ENCODE results near the gene SCG3.

SCG3 gene

DNA sequence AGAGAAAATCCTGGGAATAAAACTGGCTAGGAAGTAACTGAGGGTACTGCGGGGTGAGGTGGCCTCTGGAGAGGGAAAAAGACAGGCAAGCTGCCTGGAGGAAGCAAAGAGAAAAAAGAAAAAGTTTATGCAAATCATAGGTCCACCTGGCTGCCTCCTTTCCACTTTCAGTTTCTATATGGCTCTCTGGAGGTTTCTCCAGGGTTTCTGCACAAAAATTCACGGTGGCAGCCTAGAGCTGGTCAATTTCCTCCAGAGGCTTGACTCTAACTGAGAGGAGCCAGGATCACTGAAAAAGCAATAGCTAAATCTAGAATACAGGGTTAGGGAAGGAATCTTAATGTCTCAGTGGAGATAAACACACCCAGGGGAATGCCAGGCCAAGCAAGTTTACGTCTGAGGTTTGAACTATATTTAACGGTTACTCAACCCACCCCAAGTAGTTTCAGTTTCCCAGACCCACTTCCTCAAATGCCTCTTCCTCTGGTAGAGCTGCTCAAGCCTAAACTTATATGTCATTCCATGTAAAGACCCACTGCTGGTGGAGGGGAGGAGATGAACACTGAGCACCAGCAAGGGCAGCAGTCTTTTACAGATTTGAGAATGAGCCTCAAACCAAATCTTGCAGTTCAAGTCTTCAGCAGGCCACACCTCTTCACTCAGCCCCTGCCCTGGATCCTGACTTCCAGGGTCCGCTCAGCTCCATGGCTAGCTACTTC, 50.4 kb downstream of the SCG3 start:
- peak; percentile 64 for DNase-seq

DNA sequence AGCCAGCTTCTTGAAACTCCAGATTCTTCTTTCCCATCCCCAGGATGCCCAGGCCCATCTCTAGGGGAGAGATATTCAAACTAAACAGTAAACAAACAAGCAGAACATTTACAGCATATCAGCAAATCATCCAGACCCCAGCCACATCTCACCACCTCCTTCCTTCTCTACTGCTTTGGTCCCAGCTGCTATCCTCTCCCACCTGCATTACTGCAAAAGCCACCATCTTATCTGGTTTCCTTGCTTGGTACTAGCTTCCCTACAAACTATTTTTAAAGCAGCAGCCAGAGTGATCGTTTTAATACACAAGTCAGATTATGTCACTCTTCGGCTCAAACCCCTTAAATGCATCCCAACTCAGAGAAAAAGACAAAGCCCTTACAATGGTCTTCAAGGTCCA, 51.3 kb downstream of the SCG3 start:
- DNase-seq, result no peak

DNA sequence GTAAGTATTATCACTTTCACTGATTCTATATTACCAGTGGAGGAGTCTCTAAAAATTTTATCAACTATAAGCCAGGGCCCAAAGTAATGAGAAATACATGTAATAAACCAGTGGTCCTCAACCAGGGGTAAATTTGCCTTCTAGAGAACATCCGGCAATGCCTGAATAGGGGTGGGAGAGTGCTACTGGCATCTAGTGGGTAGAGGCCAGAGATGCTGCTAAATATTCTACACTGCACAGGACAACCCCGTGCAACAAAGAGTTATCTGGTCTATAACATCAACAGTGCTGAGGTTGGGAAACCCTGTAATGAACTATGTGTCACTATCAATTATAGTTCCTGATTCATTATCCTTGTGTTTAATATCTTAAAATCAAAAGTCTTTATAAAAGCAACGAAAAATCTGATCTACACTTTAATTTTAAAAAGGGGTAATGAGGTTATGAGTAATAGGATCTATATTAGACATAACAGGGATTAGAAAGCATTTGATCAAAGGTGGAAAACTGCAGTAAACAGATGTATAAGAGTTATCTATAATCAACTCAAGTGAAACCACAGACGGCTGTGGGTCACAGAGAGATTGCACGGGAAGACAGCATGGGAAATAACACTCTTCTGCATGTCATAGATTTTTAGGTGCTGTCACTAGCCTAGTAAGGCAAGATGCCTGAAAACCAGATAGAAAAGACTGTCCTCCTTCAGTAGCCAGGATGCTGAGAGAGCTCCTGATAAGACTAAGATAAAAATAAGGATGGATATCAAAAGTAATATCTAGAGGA, 54.1 kb downstream of the SCG3 start:
- peak; percentile 59 for DNase-seq

GRCh38 chr15:51736069-51736468, 54.8 kb downstream of the SCG3 start:
- peak; percentile 69 for DNase-seq

- DNase-seq, result peak; percentile 59
These were observed 55.6 kb downstream of the SCG3 start for GRCh38 chr15:51736751-51737521.

DNA sequence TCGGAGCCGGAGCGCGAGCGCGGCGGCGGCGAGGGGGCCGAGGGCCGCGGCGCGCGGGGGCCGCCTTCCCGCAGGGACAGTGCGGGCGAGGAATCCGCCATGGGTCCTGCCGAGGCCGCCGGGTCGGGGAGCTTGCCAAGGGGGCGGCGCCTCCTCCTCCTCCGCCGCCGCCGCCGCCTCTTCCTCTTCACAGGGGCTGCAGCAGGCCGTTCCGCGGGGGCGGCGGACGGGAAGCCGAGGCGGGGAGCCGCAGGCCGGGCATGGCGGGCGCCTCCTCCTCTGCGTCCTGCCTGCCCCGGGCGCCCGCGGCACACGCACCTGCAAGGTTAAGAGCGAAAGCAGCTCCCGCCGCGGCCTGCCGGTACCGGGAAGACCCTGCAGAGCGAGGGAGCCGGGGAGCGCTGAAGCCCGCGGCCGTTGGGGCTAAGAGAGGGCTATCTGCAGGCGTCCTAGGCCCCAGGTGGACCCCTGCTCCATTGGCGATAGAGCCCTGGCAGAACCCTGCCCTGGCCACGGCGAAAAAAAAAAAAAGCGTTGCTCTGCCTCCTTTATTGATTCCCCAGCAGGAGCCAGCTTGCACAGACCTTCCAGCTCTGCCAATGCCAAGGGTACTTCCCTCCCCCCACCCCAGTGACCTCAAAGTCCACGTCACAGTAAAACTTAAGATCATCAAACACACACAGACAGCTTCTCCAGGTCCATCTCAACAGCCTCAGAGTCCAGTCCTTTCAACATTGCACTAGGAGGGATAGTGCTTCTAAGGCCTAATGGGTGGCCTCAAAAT, 56.4 kb downstream of the SCG3 start, which contains the start of gene LYSMD2:
Gene LYSMD2, minus strand, starts transcription at position 134 of the 784 bp plus-strand sequence. Its CDS starts 33 bp downstream, at position 101.
- DNase-seq, result peak; percentile 56

DNA sequence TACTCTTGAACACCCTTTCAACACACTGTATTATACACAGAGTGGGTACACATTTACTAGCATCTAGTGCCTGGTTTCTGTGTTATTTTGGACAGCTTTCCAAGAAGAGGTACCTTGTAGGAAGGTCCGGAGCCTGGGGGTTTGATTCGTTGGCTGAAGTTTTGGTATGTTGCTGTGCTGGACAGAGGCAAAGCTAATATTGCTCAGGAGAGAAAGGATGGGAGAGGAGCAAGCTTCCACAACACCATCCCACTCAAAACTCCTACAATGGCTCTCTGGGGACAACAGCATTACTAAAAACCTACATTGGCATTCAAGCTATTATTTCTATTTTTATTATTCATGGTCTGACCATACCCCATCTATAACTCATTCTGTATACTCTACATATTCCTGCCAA, 57.2 kb downstream of the SCG3 start:
- no peak for DNase-seq

- no peak for DNase-seq
These were observed 57.9 kb downstream of the SCG3 start for GRCh38 chr15:51739061-51739712.

DNA sequence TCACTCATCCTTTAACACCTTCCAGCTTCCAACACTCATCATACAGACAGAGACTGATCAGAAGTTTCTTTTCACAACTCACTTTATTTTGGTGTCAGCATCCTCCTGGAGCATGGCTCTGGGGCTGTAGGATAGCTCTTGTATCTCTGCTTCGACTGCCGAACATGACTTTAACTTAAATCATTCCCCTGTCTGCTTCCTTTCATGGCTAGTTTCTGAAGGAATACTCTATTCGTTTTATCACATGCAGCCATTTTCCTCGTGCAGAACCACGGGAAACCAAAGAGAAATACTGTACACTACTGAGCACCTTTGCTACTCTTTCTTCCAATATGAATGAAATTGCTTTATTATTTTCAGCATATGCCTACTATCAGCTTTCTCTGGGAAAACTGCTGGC, 68.0 kb downstream of the SCG3 start:
- DNase-seq, result no peak

- no peak for DNase-seq
These were observed 68.9 kb downstream of the SCG3 start for GRCh38 chr15:51750186-51750585.

DNA sequence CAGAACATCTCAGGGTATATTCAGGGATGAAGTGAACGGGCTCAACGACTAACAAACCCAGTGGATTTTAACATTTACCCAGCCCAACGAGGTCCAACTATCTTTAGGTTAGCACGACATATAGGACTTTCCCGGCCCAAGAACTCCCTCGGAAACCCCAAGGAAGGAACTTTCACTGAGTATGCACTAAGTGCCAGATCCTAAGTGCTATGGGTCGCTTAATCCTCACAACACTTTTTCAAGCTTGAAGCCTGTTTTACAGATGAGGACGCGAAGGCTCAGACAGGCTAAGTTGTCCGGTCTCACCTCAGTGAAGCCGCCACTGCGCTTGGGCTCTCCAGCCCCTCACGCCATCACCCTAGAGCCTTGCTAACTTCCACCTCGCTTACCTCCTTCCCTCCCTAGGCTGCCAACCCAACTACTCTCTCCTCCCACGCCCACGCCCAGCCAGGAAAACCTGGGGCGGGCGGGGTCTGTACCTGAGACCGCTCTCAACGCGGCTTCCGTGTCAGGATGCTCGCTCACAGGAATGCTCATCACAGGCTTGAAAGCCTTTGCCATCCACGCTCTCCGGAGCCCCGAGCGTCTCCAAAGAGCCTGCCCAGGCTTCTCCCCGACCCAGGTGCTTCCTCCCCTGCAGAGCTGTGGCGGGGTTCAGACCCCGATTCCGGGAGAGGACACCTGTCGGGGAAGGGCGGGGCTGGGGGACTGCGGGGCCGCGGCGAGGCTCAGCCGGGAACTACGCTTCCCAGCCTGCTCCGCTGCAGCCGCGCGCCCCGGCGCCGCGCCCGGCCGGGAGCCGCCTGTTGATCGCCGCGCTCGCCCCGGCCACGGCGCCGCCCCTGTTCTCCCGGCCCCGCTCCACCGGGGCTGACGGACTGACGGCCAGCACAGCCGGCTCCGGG, 69.7 kb downstream of the SCG3 start, which contains the start of gene TMOD2:
Gene TMOD2, plus strand, starts transcription at position 806 of the 905 bp plus-strand sequence. CDS start 14,845 bp downstream, outside the sequence.
- peak; percentile 39 for DNase-seq

GRCh38 chr15:51751697-51752683, 70.7 kb downstream of the SCG3 start:
- DNase-seq, result no peak

DNA sequence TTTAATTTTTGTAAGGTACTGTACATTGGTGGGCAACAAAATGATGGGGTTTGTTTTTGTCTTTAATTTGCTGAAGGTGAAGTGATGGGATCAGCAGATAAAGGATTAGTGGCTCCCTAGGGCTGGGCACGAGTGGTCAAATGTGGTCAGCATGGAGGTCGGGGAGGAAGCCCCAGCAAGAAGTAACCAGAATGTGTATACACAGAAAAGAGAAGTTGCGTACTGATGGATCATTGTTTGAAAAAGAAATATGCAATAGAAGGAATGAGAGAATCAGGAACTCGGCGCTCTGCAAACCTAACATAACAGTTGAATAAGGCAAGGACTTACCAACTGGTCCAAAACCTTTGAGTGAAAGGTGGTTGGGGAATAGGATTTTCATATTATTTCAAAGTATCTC, 71.6 kb downstream of the SCG3 start:
- DNase-seq, result no peak

GRCh38 chr15:51754267-51754666, 73.0 kb downstream of the SCG3 start:
- no peak for DNase-seq

GRCh38 chr15:51755790-51756189, 74.5 kb downstream of the SCG3 start:
- DNase-seq, result no peak

- DNase-seq, result no peak
These were observed 75.2 kb downstream of the SCG3 start for GRCh38 chr15:51756482-51756881.

DNA sequence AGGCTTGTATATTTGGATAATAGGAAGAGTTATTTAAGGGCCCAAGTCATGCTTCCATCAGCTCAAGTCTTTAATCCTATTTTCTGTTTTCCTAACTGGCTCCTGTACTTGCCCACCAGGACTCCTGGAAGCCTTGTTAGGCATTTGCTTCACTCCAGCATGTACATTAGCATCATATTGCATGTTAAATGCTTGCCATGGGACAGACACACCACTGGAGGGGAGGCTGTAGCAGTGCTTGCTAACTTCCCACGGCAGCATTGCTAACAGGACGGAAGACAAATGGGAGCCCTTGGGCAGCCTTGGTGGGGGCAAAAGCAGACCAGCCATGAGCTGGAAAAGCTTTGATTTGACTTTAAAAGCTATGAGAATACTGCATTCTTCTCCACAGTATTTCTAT, 76.1 kb downstream of the SCG3 start:
- no peak for DNase-seq

- no peak for DNase-seq
These were observed 77.3 kb downstream of the SCG3 start for GRCh38 chr15:51758645-51759044.

DNA sequence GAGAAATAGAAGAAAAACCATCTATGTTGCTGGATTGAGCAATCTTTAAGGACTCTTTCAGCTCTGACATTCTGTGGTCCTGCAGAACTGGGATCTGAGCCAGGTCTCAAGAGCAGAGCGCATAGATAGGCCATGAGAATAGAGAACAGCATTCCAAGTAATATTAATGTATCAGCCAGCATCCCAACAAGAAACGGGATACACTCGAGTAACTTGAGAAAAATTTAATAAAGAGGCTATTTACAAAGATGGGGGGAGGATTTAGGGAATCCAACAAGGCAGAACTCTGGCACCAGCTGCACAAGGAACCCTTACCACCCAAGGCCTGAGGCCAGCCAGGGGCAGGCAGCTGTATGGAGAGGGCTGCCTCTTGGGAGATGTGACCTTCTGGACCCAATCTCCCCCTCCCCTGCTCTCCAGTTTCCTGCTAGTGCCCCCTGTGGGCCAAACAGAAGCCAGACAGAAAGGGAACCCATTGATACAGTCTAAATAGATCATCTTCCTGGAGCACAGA, 78.3 kb downstream of the SCG3 start:
- DNase-seq, result no peak
